ENCODE results near the gene IFNK.

IFNK gene

DNA sequence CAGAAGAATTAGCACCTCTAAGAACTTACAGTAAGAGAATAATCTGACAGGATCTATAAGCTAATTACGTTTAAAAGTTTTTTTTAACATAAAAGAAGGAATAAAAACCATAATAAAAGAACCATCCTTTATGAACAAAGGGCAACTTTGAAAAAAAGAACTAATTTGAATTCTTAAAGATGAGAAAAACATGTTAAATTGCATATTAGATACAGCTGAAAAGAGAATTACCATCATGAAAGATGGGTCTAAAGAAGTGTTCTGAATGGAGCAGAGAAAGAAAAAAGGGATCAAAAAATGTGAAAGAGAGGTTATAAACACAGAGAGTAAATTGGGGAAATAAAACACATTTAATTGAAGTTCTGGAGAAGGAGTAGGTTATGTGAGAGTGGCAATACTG is 45.8 kb upstream of the IFNK start:
- Histone ChIP-seq H2BK12ac (ENCODE audit: low read length) (no peak overlapping the region), H2BK120ac (ENCODE audit: low read depth, low read length) (no peak overlapping the region), H3K9ac (ENCODE audit: low read depth, low read length, poor library complexity) (no peak overlapping the region), H2AFZ (ENCODE audit: low read length) (no peak overlapping the region), H3K27ac (replicated peaks; ENCODE audit: low read length) (no peak overlapping the region), H3K18ac (ENCODE audit: low read length) (no peak overlapping the region), H3K4me3 (ENCODE audit: low read length in 2 of 2) (no peak overlapping the region), H2BK5ac (ENCODE audit: low read length) (no peak overlapping the region), H2BK15ac (ENCODE audit: low read length) (no peak overlapping the region), H4K91ac (ENCODE audit: low read depth, low read length, poor library complexity) (no peak overlapping the region), H3K27me3 (ENCODE audit: control insufficient read depth in 3 of 3, insufficient read depth in 3 of 3, low read depth in 1 of 3, low read length in 3 of 3) (no peaks in the 10 kb centered on the region), H2AK5ac (ENCODE audit: low read depth, low read length) (no peak overlapping the region), H3K4me1 (ENCODE audit: control insufficient read depth in 2 of 2, insufficient read depth in 1 of 2, low read depth in 1 of 2, low read length in 2 of 2) (peaks cover 0 to 6% of the 10 kb centered on the region in 2 donors), H3K79me1 (ENCODE audit: low read depth, low read length) (peaks cover 4% of the 10 kb centered on the region), H3K4ac (ENCODE audit: low read length) (no peak overlapping the region), H4K8ac (ENCODE audit: low read depth, low read length) (no peak overlapping the region), H3K9me3 (replicated peaks in 1 of 2; ENCODE audit: control insufficient read depth in 2 of 2, insufficient read depth in 1 of 2, low read depth in 1 of 2, low read length in 2 of 2) (peaks cover 0 to 48% of the 10 kb centered on the region in 2 donors), H3K36me3 (replicated peaks in 1 of 2; ENCODE audit: control insufficient read depth in 2 of 2, insufficient read depth in 2 of 2, low read length in 2 of 2) (peaks cover 0 to 49% of the 10 kb centered on the region in 2 donors), H3K14ac (ENCODE audit: low read length) (no peak overlapping the region), H3K4me2 (ENCODE audit: insufficient read depth, low read length, poor library complexity, severe bottlenecking) (no peak overlapping the region), H3K23ac (ENCODE audit: low read depth, low read length, poor library complexity) (no peak overlapping the region)
- DNase-seq (ENCODE audit: low spot score), result no peak
- no CpG with 5 or more reads among the region's 1 CpG for WGBS, 2 donors (ENCODE audit: extremely low coverage in 2 of 2, insufficient read length in 2 of 2, insufficient replicate concordance in 1 of 2)

- DNase-seq (ENCODE audit: low spot score), result no peak
- H3K4me1 ChIP-seq (ENCODE audit: control insufficient read depth in 2 of 2, insufficient read depth in 1 of 2, low read depth in 1 of 2, low read length in 2 of 2), result peaks cover 0 to 8% of the 10 kb centered on the region in 2 donors
- H3K36me3 ChIP-seq (replicated peaks in 1 of 2; ENCODE audit: control insufficient read depth in 2 of 2, insufficient read depth in 2 of 2, low read length in 2 of 2), result peaks cover 1 to 57% of the 10 kb centered on the region in 2 donors
- H3K79me1 ChIP-seq (ENCODE audit: low read depth, low read length), result no peaks in the 10 kb centered on the region
- no peak overlapping the region for H3K23ac ChIP-seq (ENCODE audit: low read depth, low read length, poor library complexity)
- no peak overlapping the region for H3K27ac ChIP-seq (replicated peaks; ENCODE audit: low read length)
- no peak overlapping the region for H2AFZ ChIP-seq (ENCODE audit: low read length)
- H3K27me3 ChIP-seq (ENCODE audit: control insufficient read depth in 3 of 3, insufficient read depth in 3 of 3, low read depth in 1 of 3, low read length in 3 of 3), result no peaks in the 10 kb centered on the region
- H2BK5ac ChIP-seq (ENCODE audit: low read length), result no peak overlapping the region
- no peak overlapping the region for H2BK12ac ChIP-seq (ENCODE audit: low read length)
- no peak overlapping the region for H4K91ac ChIP-seq (ENCODE audit: low read depth, low read length, poor library complexity)
- no peak overlapping the region for H4K8ac ChIP-seq (ENCODE audit: low read depth, low read length)
- no peak overlapping the region for H3K4ac ChIP-seq (ENCODE audit: low read length)
- H3K14ac ChIP-seq (ENCODE audit: low read length), result no peak overlapping the region
- H3K4me2 ChIP-seq (ENCODE audit: insufficient read depth, low read length, poor library complexity, severe bottlenecking), result no peak overlapping the region
- no peak overlapping the region for H3K4me3 ChIP-seq (ENCODE audit: low read length in 2 of 2)
- H3K9ac ChIP-seq (ENCODE audit: low read depth, low read length, poor library complexity), result no peak overlapping the region
- no peak overlapping the region for H2AK5ac ChIP-seq (ENCODE audit: low read depth, low read length)
- no peak overlapping the region for H2BK120ac ChIP-seq (ENCODE audit: low read depth, low read length)
- WGBS, 2 donors (ENCODE audit: extremely low coverage in 2 of 2, insufficient read length in 2 of 2, insufficient replicate concordance in 1 of 2), result no CpG with 5 or more reads among the region's 2 CpGs
- H2BK15ac ChIP-seq (ENCODE audit: low read length), result no peak overlapping the region
- H3K9me3 ChIP-seq (replicated peaks in 1 of 2; ENCODE audit: control insufficient read depth in 2 of 2, insufficient read depth in 1 of 2, low read depth in 1 of 2, low read length in 2 of 2), result peaks cover 0 to 45% of the 10 kb centered on the region in 2 donors
- H3K18ac ChIP-seq (ENCODE audit: low read length), result no peak overlapping the region
Measured at GRCh38 chr9:27482709-27483108, 41.4 kb upstream of the IFNK start.

GRCh38 chr9:27483576-27483975 is 40.5 kb upstream of the IFNK start:
- H3K14ac ChIP-seq (ENCODE audit: low read length), result no peak overlapping the region

DNA sequence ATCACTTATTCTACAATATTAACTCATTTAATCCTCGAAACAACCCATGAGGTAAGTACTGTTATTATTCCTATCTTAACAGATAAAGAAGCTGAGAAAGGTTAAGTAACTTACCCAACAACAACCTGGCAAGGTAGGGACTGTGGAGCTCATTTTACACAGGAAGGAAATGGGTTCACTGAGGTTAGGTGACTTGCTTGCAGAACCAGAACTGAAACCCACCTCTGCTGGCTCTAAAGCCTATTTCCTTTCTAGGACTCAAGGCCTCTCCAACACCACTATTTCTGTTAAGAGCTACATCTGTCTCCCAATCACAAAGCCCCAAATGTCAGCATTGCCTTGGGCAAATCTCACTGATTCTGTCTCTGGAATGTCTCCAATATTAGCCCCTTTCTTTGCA is 38.9 kb upstream of the IFNK start:
- peaks cover 0 to 22% of the 10 kb centered on the region in 2 donors for H3K9me3 ChIP-seq (replicated peaks in 1 of 2; ENCODE audit: control insufficient read depth in 2 of 2, insufficient read depth in 1 of 2, low read depth in 1 of 2, low read length in 2 of 2)
- H4K91ac ChIP-seq (ENCODE audit: low read depth, low read length, poor library complexity), result no peak overlapping the region
- no peak overlapping the region for H3K4me2 ChIP-seq (ENCODE audit: insufficient read depth, low read length, poor library complexity, severe bottlenecking)
- no peak overlapping the region for H3K27ac ChIP-seq (replicated peaks; ENCODE audit: low read length)
- H3K4me1 ChIP-seq (ENCODE audit: control insufficient read depth in 2 of 2, insufficient read depth in 1 of 2, low read depth in 1 of 2, low read length in 2 of 2), result peaks cover 20 to 21% of the 10 kb centered on the region in 2 donors
- no peak overlapping the region for H2BK12ac ChIP-seq (ENCODE audit: low read length)
- no peak overlapping the region for H3K14ac ChIP-seq (ENCODE audit: low read length)
- H3K79me1 ChIP-seq (ENCODE audit: low read depth, low read length), result no peaks in the 10 kb centered on the region
- no peak overlapping the region for H3K4ac ChIP-seq (ENCODE audit: low read length)
- no peak overlapping the region for H3K9ac ChIP-seq (ENCODE audit: low read depth, low read length, poor library complexity)
- no peak overlapping the region for H3K23ac ChIP-seq (ENCODE audit: low read depth, low read length, poor library complexity)
- DNase-seq (ENCODE audit: low spot score), result no peak
- H2BK15ac ChIP-seq (ENCODE audit: low read length), result no peak overlapping the region
- 100% methylated on average over 1 of the region's 1 CpG; no CpG with 5 or more reads in 1 of the 2 donors for WGBS, 2 donors (ENCODE audit: extremely low coverage in 2 of 2, insufficient read length in 2 of 2, insufficient replicate concordance in 1 of 2)
- no peak overlapping the region for H2AK5ac ChIP-seq (ENCODE audit: low read depth, low read length)
- H2BK120ac ChIP-seq (ENCODE audit: low read depth, low read length), result no peak overlapping the region
- H2AFZ ChIP-seq (ENCODE audit: low read length), result no peak overlapping the region
- H2BK5ac ChIP-seq (ENCODE audit: low read length), result no peak overlapping the region
- H3K36me3 ChIP-seq (replicated peaks in 1 of 2; ENCODE audit: control insufficient read depth in 2 of 2, insufficient read depth in 2 of 2, low read length in 2 of 2), result peaks cover 1 to 50% of the 10 kb centered on the region in 2 donors
- no peak overlapping the region for H4K8ac ChIP-seq (ENCODE audit: low read depth, low read length)
- H3K18ac ChIP-seq (ENCODE audit: low read length), result no peak overlapping the region
- no peaks in the 10 kb centered on the region for H3K27me3 ChIP-seq (ENCODE audit: control insufficient read depth in 3 of 3, insufficient read depth in 3 of 3, low read depth in 1 of 3, low read length in 3 of 3)
- no peak overlapping the region for H3K4me3 ChIP-seq (ENCODE audit: low read length in 2 of 2)

More at GRCh38 chr9:27483576-27483975, 40.5 kb upstream of the IFNK start:
- H3K18ac ChIP-seq (ENCODE audit: low read length), result no peak overlapping the region
- no peak overlapping the region for H4K91ac ChIP-seq (ENCODE audit: low read depth, low read length, poor library complexity)
- no peaks in the 10 kb centered on the region for H3K27me3 ChIP-seq (ENCODE audit: control insufficient read depth in 3 of 3, insufficient read depth in 3 of 3, low read depth in 1 of 3, low read length in 3 of 3)
- H3K4me3 ChIP-seq (ENCODE audit: low read length in 2 of 2), result no peak overlapping the region
- DNase-seq (ENCODE audit: low spot score), result no peak
- no peak overlapping the region for H2BK5ac ChIP-seq (ENCODE audit: low read length)
- no CpG with 5 or more reads among the region's 6 CpGs for WGBS, 2 donors (ENCODE audit: extremely low coverage in 2 of 2, insufficient read length in 2 of 2, insufficient replicate concordance in 1 of 2)
- no peak overlapping the region for H2BK12ac ChIP-seq (ENCODE audit: low read length)
- no peak overlapping the region for H3K23ac ChIP-seq (ENCODE audit: low read depth, low read length, poor library complexity)
- H2BK15ac ChIP-seq (ENCODE audit: low read length), result no peak overlapping the region
- H3K9me3 ChIP-seq (replicated peaks in 1 of 2; ENCODE audit: control insufficient read depth in 2 of 2, insufficient read depth in 1 of 2, low read depth in 1 of 2, low read length in 2 of 2), result peaks cover 0 to 36% of the 10 kb centered on the region in 2 donors
- H3K9ac ChIP-seq (ENCODE audit: low read depth, low read length, poor library complexity), result no peak overlapping the region
- no peak overlapping the region for H3K4me2 ChIP-seq (ENCODE audit: insufficient read depth, low read length, poor library complexity, severe bottlenecking)
- no peak overlapping the region for H2AFZ ChIP-seq (ENCODE audit: low read length)
- H3K27ac ChIP-seq (replicated peaks; ENCODE audit: low read length), result no peak overlapping the region
- no peaks in the 10 kb centered on the region for H3K79me1 ChIP-seq (ENCODE audit: low read depth, low read length)
- no peak overlapping the region for H3K4ac ChIP-seq (ENCODE audit: low read length)
- H4K8ac ChIP-seq (ENCODE audit: low read depth, low read length), result no peak overlapping the region
- peaks cover 5 to 14% of the 10 kb centered on the region in 2 donors for H3K4me1 ChIP-seq (ENCODE audit: control insufficient read depth in 2 of 2, insufficient read depth in 1 of 2, low read depth in 1 of 2, low read length in 2 of 2)
- peaks cover 1 to 53% of the 10 kb centered on the region in 2 donors for H3K36me3 ChIP-seq (replicated peaks in 1 of 2; ENCODE audit: control insufficient read depth in 2 of 2, insufficient read depth in 2 of 2, low read length in 2 of 2)
- H2AK5ac ChIP-seq (ENCODE audit: low read depth, low read length), result no peak overlapping the region
- H2BK120ac ChIP-seq (ENCODE audit: low read depth, low read length), result no peak overlapping the region

Data from neuronal stem cell (in vitro differentiated cells).